SK-N-SH (cell line): ENCODE measurements around the gene GIT2. TPM values are rescaled to one million over a fixed set of nuclear protein-coding genes. Genes with fewer than 3 reads are reported as not detected.

Source experiments
- CTCF ChIA-PET: fragments of 300-600, 350-600 bp; formaldehyde crosslinking; extraction: SDS; loops from one replicate; lab custom pipeline; 2021; lab: Yijun Ruan, JAX
- POLR2A ChIA-PET: fragments of 350-600 bp; sonication (Branson Sonifier 250); formaldehyde crosslinking; extraction: SDS; loops from one replicate; lab custom pipeline; 2020; ENCODE audit warnings: antibody characterized with exemption, inconsistent platforms; lab: Yijun Ruan, JAX
- DNase-seq: peaks from one replicate; pipeline ENCODE4 v3.0.0; 2012
- H2AFZ ChIP-seq: fragments of 200-600 bp; sonication (generic); 2 replicates; pipeline ENCODE4 v1.8.1; 2016; ENCODE audit warnings: antibody characterized with exemption, mild to moderate bottlenecking, low read depth
- H3F3A ChIP-seq: fragments of 200-600 bp; sonication (generic); replicated peaks from 2 replicates; pipeline ENCODE3; 2016; ENCODE audit warnings: antibody characterized with exemption, mild to moderate bottlenecking; ENCODE audit not compliant: insufficient read depth
- H3K27ac ChIP-seq, 2 experiments: fragments of 200-500 bp in 1 of 2; fragments of 200-600 bp in 1 of 2; sonication (Bioruptor generic) in 1 of 2; sonication (generic), shearing (Covaris generic) in 1 of 2; 2 replicates each; pipeline versions ENCODE4 v1.5.1 to v1.6.1; 2014 to 2016; ENCODE audit warnings: low read depth in 2 of 2, inconsistent platforms in 1 of 2, low read length in 1 of 2, mild to moderate bottlenecking in 1 of 2, mixed read lengths in 1 of 2
- H3K27me3 ChIP-seq: fragments of 200-600 bp; sonication (generic), shearing (Covaris generic); 2 replicates; pipeline ENCODE4 v1.6.1; 2016; ENCODE audit warnings: mixed run types; ENCODE audit not compliant: insufficient read depth
- H3K36me3 ChIP-seq, 2 experiments: fragments of 200-500 bp in 1 of 2; fragments of 200-600 bp in 1 of 2; sonication (Bioruptor generic) in 1 of 2; sonication (generic) in 1 of 2; replicated peaks in 1 of 2; 2 replicates each; pipeline versions ENCODE3 to v1.5.1; 2014 to 2016; ENCODE audit warnings: low read length in 1 of 2, mild to moderate bottlenecking in 1 of 2; ENCODE audit not compliant: insufficient read depth in 2 of 2, control insufficient read depth in 1 of 2
- H3K4me1 ChIP-seq, 2 experiments: fragments of 200-500 bp in 1 of 2; fragments of 200-600 bp in 1 of 2; sonication (Bioruptor generic) in 1 of 2; sonication (generic), shearing (Covaris generic) in 1 of 2; 2 replicates each; pipeline versions ENCODE4 v1.5.1 to v1.6.1; 2014 to 2016; ENCODE audit warnings: low read depth in 1 of 2, low read length in 1 of 2, mixed run types in 1 of 2; ENCODE audit not compliant: insufficient read depth in 2 of 2, control insufficient read depth in 1 of 2
- H3K4me2 ChIP-seq: fragments of 200-600 bp; sonication (generic), shearing (Covaris generic); 2 replicates; pipeline ENCODE4 v1.6.1; 2017; ENCODE audit warnings: mixed run types
- H3K4me3 ChIP-seq, 2 experiments: fragments of 200-500 bp in 1 of 2; fragments of 200-600 bp in 1 of 2; sonication (Bioruptor generic) in 1 of 2; sonication (generic), shearing (Covaris generic) in 1 of 2; 2 replicates each; pipeline versions ENCODE4 v1.5.1 to v1.8.1; 2014 to 2016; ENCODE audit warnings: low read depth in 2 of 2, inconsistent platforms in 1 of 2, low read length in 1 of 2, mild to moderate bottlenecking in 1 of 2, mixed read lengths in 1 of 2, moderate library complexity in 1 of 2
- H3K79me2 ChIP-seq: fragments of 200-600 bp; sonication (generic); 2 replicates; pipeline ENCODE4 v1.8.1; 2017; ENCODE audit warnings: mild to moderate bottlenecking; ENCODE audit not compliant: insufficient read depth
- H3K9ac ChIP-seq: fragments of 200-600 bp; sonication (generic); 2 replicates; pipeline ENCODE4 v1.6.1; 2017; ENCODE audit warnings: mixed run types
- H3K9me2 ChIP-seq: fragments of 200-600 bp; sonication (generic); 2 replicates; pipeline ENCODE4 v1.6.1; 2017; ENCODE audit warnings: mixed run types
- H3K9me3 ChIP-seq: fragments of 200-600 bp; sonication (generic); 2 replicates; pipeline ENCODE4 v1.6.1; 2017; ENCODE audit warnings: mixed run types, mild to moderate bottlenecking, moderate library complexity
- H4K20me1 ChIP-seq: fragments of 200-600 bp; sonication (generic); 2 replicates; pipeline ENCODE4 v1.6.1; 2017; ENCODE audit warnings: mild to moderate bottlenecking, mixed run types; ENCODE audit not compliant: insufficient read depth
- CTCF ChIP-seq: fragments of 200-600 bp; sonication (generic); IDR thresholded peaks from 2 replicates; pipeline ENCODE4 v1.6.1; 2017; ENCODE audit warnings: antibody characterized with exemption, mild to moderate bottlenecking, moderate library complexity
- EZH2phosphoT487 ChIP-seq: fragments of 200-600 bp; sonication (generic); IDR thresholded peaks from 2 replicates; pipeline ENCODE4 v1.6.1; 2017; ENCODE audit warnings: low read depth, mixed run types, mild to moderate bottlenecking, antibody characterized with exemption, moderate library complexity, borderline replicate concordance
- FOXJ3 ChIP-seq: sonication (generic); formaldehyde crosslinking; IDR thresholded peaks from 2 replicates; pipeline ENCODE4 v1.5.1; 2020; ENCODE audit warnings: mild to moderate bottlenecking, missing genetic modification reagents
- FOXM1 ChIP-seq: IDR thresholded peaks from 2 replicates; pipeline ENCODE4 v1.4.0; 2012; ENCODE audit warnings: low read depth, mild to moderate bottlenecking
- GABPA ChIP-seq: IDR thresholded peaks from 2 replicates; pipeline ENCODE4 v1.4.0; 2012; ENCODE audit warnings: low read depth, mild to moderate bottlenecking
- IRF3 ChIP-seq: fragments of 150-350 bp; IDR thresholded peaks from 2 replicates; pipeline ENCODE4 v1.6.1; 2016; ENCODE audit warnings: mild to moderate bottlenecking, low read depth, low read length
- JUND ChIP-seq: IDR thresholded peaks from 2 replicates; pipeline ENCODE4 v1.4.0; 2012
- MAX ChIP-seq: IDR thresholded peaks from 2 replicates; pipeline ENCODE4 v1.4.0; 2012; ENCODE audit warnings: low read depth
- MEF2A ChIP-seq: IDR thresholded peaks from 2 replicates; pipeline ENCODE4 v1.4.0; 2012; ENCODE audit warnings: low read depth, borderline replicate concordance
- NRF1 ChIP-seq: IDR thresholded peaks from 2 replicates; pipeline ENCODE4 v1.6.1; 2012; ENCODE audit warnings: low read depth, mild to moderate bottlenecking, low read length
- PBX3 ChIP-seq: IDR thresholded peaks from 2 replicates; pipeline ENCODE4; 2012
- POLR2AphosphoS5 ChIP-seq: IDR thresholded peaks from 2 replicates; pipeline ENCODE4 v1.6.1; 2012; ENCODE audit warnings: low read depth, low read length
- RCOR1 ChIP-seq: fragments of 150-350 bp; IDR thresholded peaks from 2 replicates; pipeline ENCODE4 v1.6.1; 2017; ENCODE audit warnings: antibody characterized with exemption, low read length
- RFX5 ChIP-seq: IDR thresholded peaks from 2 replicates; pipeline ENCODE4 v1.6.1; 2012; ENCODE audit warnings: mild to moderate bottlenecking, improper control_type of control experiment, low read length
- SIN3A ChIP-seq: IDR thresholded peaks from 2 replicates; pipeline ENCODE4 v1.6.1; 2012; ENCODE audit warnings: low read depth, mild to moderate bottlenecking, low read length, moderate library complexity, borderline replicate concordance
- TEAD4 ChIP-seq: IDR thresholded peaks from 2 replicates; pipeline ENCODE4 v1.4.0; 2012; ENCODE audit warnings: mild to moderate bottlenecking, borderline replicate concordance; ENCODE audit not compliant: insufficient read depth
- USF1 ChIP-seq: IDR thresholded peaks from 2 replicates; pipeline ENCODE4 v1.4.0; 2012; ENCODE audit warnings: low read depth, borderline replicate concordance
- YY1 ChIP-seq: IDR thresholded peaks from 2 replicates; pipeline ENCODE4 v1.4.0; 2012; ENCODE audit warnings: low read depth, mild to moderate bottlenecking
- WGBS: methylation state at CpG from one replicate; pipeline ENCODE4 v1.1.6; 2017; ENCODE audit warnings: low lambda C conversion rate; 5-methylcytosine and 5-hydroxymethylcytosine counted together
- polyA plus RNA-seq, 3 experiments: library from polyadenylated mRNA; depleted of rRNA; stranded (reverse); fragments of >200 nt; gene quantifications; 2 replicates each; pipeline ENCODE4 v1.2.3, GENCODE V29; 2012

GIT2 gene
- polyA plus RNA-seq, 1 of the 3 experiments (the other 2 are of a cell fraction) = 21.2 TPM

GRCh38 chr12:109993091-109993490 is 3.1 kb downstream of the GIT2 start (continued):
- no peak for TF ChIP-seq TEAD4
- TF ChIP-seq PBX3 = no peak
- no peak for TF ChIP-seq JUND
- TF ChIP-seq IRF3 = no peak
- TF ChIP-seq RFX5 = no peak
- no peak for TF ChIP-seq EZH2phosphoT487

GRCh38 chr12:109991586-109991985 is 4.6 kb downstream of the GIT2 start:
- Histone ChIP-seq H3K9me2 (no peaks in the 10 kb centered on the region), H3K4me1 (peaks cover 18 to 20% of the 10 kb centered on the region in 2 experiments; a peak in 3 of 4 replicates), H3K27me3 (no peaks in the 10 kb centered on the region), H3K4me2 (no peak overlapping the region), H3K27ac (no peak overlapping the region; a peak in 1 of 4 replicates), H3K4me3 (no peak overlapping the region), H3K9ac (no peak overlapping the region), H2AFZ (no peak overlapping the region), H3K36me3 (peaks cover 30 to 41% of the 10 kb centered on the region in 2 experiments), H4K20me1 (peaks cover 12% of the 10 kb centered on the region), H3F3A (peaks cover 5% of the 10 kb centered on the region), H3K79me2 (peaks cover 60% of the 10 kb centered on the region), H3K9me3 (no peaks in the 10 kb centered on the region)
- DNase-seq = no peak
- TF ChIP-seq POLR2AphosphoS5 (no peak), RCOR1 (no peak), MEF2A (no peak), CTCF (no peak), NRF1 (no peak), GABPA (no peak), FOXM1 (no peak), YY1 (no peak), MAX (no peak), USF1 (no peak), TEAD4 (no peak), FOXJ3 (CRISPR knock-in tag) (no peak), SIN3A (no peak)
- 98% methylated on average over 5 of the region's 5 CpGs for WGBS
- ChIA-PET CTCF (no interaction called here), POLR2A (no interaction called here)
